Liver (tissue), 9 donors: ENCODE results near the gene CACNA1A. TPM values are rescaled to one million over a fixed set of nuclear protein-coding genes. Genes with fewer than 3 reads are reported as not detected.

ENCODE experiments used
- DNase-seq: peaks from one replicate; pipeline ENCODE4 v3.0.0-alpha.2; 2017; ENCODE audit warnings: low spot score
- H3K27ac ChIP-seq, 2 donors: one replicate each; pipeline ENCODE4 v1.7.0; 2013; ENCODE audit warnings: inconsistent platforms in 2 of 2, low read length in 2 of 2, control low read depth in 1 of 2, low read depth in 1 of 2, mild to moderate bottlenecking in 1 of 2
- H3K27me3 ChIP-seq, 4 donors: one replicate each; pipeline versions ENCODE4 v1.6.1 to v1.7.0; 2013; ENCODE audit warnings: low read length in 3 of 4, inconsistent platforms in 1 of 4, mild to moderate bottlenecking in 1 of 4, moderate library complexity in 1 of 4; ENCODE audit not compliant: control insufficient read depth in 4 of 4, insufficient read depth in 4 of 4
- H3K36me3 ChIP-seq, 4 donors: one replicate each; pipeline versions ENCODE4 v1.6.1 to v1.7.0; 2013; ENCODE audit warnings: low read length in 3 of 4, mild to moderate bottlenecking in 3 of 4, low read depth in 1 of 4, moderate library complexity in 1 of 4; ENCODE audit not compliant: control insufficient read depth in 4 of 4, insufficient read depth in 3 of 4
- H3K4me1 ChIP-seq, 4 donors: one replicate each; pipeline versions ENCODE4 v1.6.1 to v1.7.0; 2013; ENCODE audit warnings: low read length in 3 of 4, mild to moderate bottlenecking in 3 of 4, moderate library complexity in 1 of 4; ENCODE audit not compliant: control insufficient read depth in 4 of 4, insufficient read depth in 4 of 4
- H3K4me3 ChIP-seq, 3 donors: one replicate each; pipeline versions ENCODE4 v1.6.1 to v1.7.0; 2013; ENCODE audit warnings: low read length in 3 of 3, control low read depth in 1 of 3, low read depth in 1 of 3, mild to moderate bottlenecking in 1 of 3
- H3K9ac ChIP-seq, 2 donors: one replicate each; pipeline ENCODE4 v1.7.0; 2013; ENCODE audit warnings: low read length in 2 of 2, mild to moderate bottlenecking in 2 of 2, moderate library complexity in 2 of 2, control low read depth in 1 of 2, low read depth in 1 of 2
- H3K9me3 ChIP-seq, 4 donors: one replicate each; pipeline versions ENCODE4 v1.6.1 to v1.7.0; 2013; ENCODE audit warnings: low read length in 3 of 4; ENCODE audit not compliant: control insufficient read depth in 4 of 4
- ATF3 ChIP-seq: IDR thresholded peaks from 2 replicates; pipeline ENCODE4 v1.6.1; 2016; ENCODE audit warnings: antibody characterized with exemption
- EGR1 ChIP-seq, 2 donors: IDR thresholded peaks; 2 replicates each; pipeline ENCODE4 v1.6.1; 2016 to 2018; ENCODE audit warnings: antibody characterized with exemption in 2 of 2, low read depth in 2 of 2
- FOXA1 ChIP-seq: IDR thresholded peaks from 2 replicates; pipeline ENCODE4 v1.6.1; 2016; ENCODE audit warnings: antibody characterized with exemption
- FOXA2 ChIP-seq: IDR thresholded peaks from 2 replicates; pipeline ENCODE4 v1.6.1; 2016; ENCODE audit warnings: antibody characterized with exemption
- GABPA ChIP-seq, 2 donors: IDR thresholded peaks in 1 of 2; conservative IDR thresholded peaks in 1 of 2; 2 replicates each; pipeline ENCODE4 v1.6.1; 2016; ENCODE audit warnings: antibody characterized with exemption in 2 of 2, mild to moderate bottlenecking in 1 of 2, moderate library complexity in 1 of 2
- HNF4A ChIP-seq, 2 donors: conservative IDR thresholded peaks; 2 replicates each; pipeline ENCODE4 v1.6.1; 2016; ENCODE audit warnings: antibody characterized with exemption in 2 of 2, mild to moderate bottlenecking in 2 of 2
- HNF4G ChIP-seq: IDR thresholded peaks from 2 replicates; pipeline ENCODE4 v1.6.1; 2016; ENCODE audit warnings: antibody characterized with exemption
- MAX ChIP-seq: IDR thresholded peaks from 2 replicates; pipeline ENCODE4 v1.6.1; 2016; ENCODE audit warnings: antibody characterized with exemption
- NR2F2 ChIP-seq: IDR thresholded peaks from 2 replicates; pipeline ENCODE4 v1.6.1; 2016; ENCODE audit warnings: antibody characterized with exemption
- RAD21 ChIP-seq, 2 donors: IDR thresholded peaks; 2 replicates each; pipeline ENCODE4 v1.6.1; 2016; ENCODE audit warnings: antibody characterized with exemption in 2 of 2, mild to moderate bottlenecking in 2 of 2
- RXRA ChIP-seq, 2 donors: IDR thresholded peaks; 2 replicates each; pipeline ENCODE4 v1.6.1; 2017 to 2018; ENCODE audit warnings: antibody characterized with exemption in 2 of 2, mild to moderate bottlenecking in 1 of 2
- SP1 ChIP-seq: IDR thresholded peaks from 2 replicates; pipeline ENCODE4 v1.6.1; 2018; ENCODE audit warnings: antibody characterized with exemption, mild to moderate bottlenecking
- YY1 ChIP-seq: IDR thresholded peaks from 2 replicates; pipeline ENCODE4 v1.6.1; 2016; ENCODE audit warnings: antibody characterized with exemption, mild to moderate bottlenecking
- WGBS: extraction: QIAGEN DNeasy Blood & Tissue Kit; methylation state at CpG from one replicate; pipeline ENCODE4 v1.1.7; 2013; 5-methylcytosine and 5-hydroxymethylcytosine counted together
- polyA plus RNA-seq, 2 donors: library from polyadenylated mRNA; stranded (reverse) in 1 of 2; unstranded in 1 of 2; fragments of 200-250 nt in 1 of 2; fragments of >200 nt in 1 of 2; fragmentation: Nextera tagmentation in 1 of 2; extraction: Ambion mirVana in 1 of 2; gene quantifications; one replicate each; pipeline versions ENCODE4 v1.2.1 to v1.2.3, GENCODE V29; 2013 to 2015
- total RNA-seq, 2 donors: library from RNA; depleted of rRNA; stranded (reverse); fragments of >200 nt; gene quantifications; one replicate each; pipeline ENCODE4 v1.2.3, GENCODE V29; 2014
- TF ChIP-seq, protein P1 (sequence below): IDR thresholded peaks from 2 replicates; pipeline ENCODE4 v1.6.1; 2016; ENCODE audit warnings: antibody characterized with exemption
- TF ChIP-seq, protein P2 (sequence below): IDR thresholded peaks from 2 replicates; pipeline ENCODE4 v1.6.1; 2016; ENCODE audit warnings: antibody characterized with exemption, mild to moderate bottlenecking
- TF ChIP-seq, protein P3 (sequence below): fragments of 150-350 bp; IDR thresholded peaks from 2 replicates; pipeline ENCODE4 v1.5.1; 2017; ENCODE audit warnings: improper control_type of control experiment, low read depth, low read length; ENCODE audit not compliant: missing input control
- donor health status: healthy.
- donor health status: healthy.
- donor health status: healthy.
- donor health status: healthy.
- donor health status: healthy.

CACNA1A gene
- total and polyA plus RNA-seq, 4 donors: 0.09 to 0.17 (median 0.17) TPM; not detected in 1

DNA sequence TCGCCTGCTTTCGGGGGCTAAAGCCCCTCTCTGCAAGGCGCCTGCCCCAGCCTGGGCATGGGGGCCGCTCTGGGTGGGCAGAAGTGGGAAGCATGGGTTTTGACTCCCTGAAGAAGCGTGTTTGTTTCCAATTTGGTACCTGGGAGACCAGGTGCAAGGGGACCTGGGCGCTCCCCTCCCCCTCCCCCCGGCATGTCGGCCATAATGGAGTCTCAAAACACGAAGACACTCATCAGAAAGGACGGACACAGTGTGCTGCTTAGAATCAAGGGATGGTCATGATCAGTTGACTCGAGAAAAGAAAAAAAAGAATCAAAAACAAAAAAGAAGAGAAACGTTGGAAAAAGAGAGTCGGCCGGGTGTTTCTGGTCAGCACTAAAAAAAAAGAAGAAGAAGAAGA lies 279.3 kb downstream of the CACNA1A start (continued):
- TF ChIP-seq GABPA (IDR thresholded peaks at IDR 0.05 in 1 of 2, conservative IDR thresholded peaks at IDR 0.05 in 1 of 2) (no peak), RXRA (IDR thresholded peaks at IDR 0.05) (no peak), FOXA2 (no peak)
- TF ChIP-seq, protein P1, sequence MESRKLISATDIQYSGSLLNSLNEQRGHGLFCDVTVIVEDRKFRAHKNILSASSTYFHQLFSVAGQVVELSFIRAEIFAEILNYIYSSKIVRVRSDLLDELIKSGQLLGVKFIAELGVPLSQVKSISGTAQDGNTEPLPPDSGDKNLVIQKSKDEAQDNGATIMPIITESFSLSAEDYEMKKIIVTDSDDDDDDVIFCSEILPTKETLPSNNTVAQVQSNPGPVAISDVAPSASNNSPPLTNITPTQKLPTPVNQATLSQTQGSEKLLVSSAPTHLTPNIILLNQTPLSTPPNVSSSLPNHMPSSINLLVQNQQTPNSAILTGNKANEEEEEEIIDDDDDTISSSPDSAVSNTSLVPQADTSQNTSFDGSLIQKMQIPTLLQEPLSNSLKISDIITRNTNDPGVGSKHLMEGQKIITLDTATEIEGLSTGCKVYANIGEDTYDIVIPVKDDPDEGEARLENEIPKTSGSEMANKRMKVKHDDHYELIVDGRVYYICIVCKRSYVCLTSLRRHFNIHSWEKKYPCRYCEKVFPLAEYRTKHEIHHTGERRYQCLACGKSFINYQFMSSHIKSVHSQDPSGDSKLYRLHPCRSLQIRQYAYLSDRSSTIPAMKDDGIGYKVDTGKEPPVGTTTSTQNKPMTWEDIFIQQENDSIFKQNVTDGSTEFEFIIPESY: no peak

GRCh38 chr19:13225973-13226865 lies 280.1 kb downstream of the CACNA1A start:
- Histone ChIP-seq H3K9ac (no peak overlapping the region), H3K27ac (no peak overlapping the region), H3K9me3 (no peaks in the 10 kb centered on the region), H3K4me1 (no peaks in the 10 kb centered on the region), H3K27me3 (no peaks in the 10 kb centered on the region), H3K36me3 (no peaks in the 10 kb centered on the region), H3K4me3 (no peak overlapping the region)
- TF ChIP-seq YY1 (no peak), SP1 (no peak), NR2F2 (no peak), RXRA (IDR thresholded peaks at IDR 0.05) (no peak), FOXA1 (no peak)
- TF ChIP-seq, protein P1: no peak
- 81% methylated on average over 26 of the region's 26 CpGs for WGBS
- no peak for DNase-seq

GRCh38 chr19:13225085-13225484 lies 281.2 kb downstream of the CACNA1A start:
- Histone ChIP-seq H3K36me3 (no peaks in the 10 kb centered on the region), H3K27me3 (no peaks in the 10 kb centered on the region), H3K27ac (no peak overlapping the region), H3K9me3 (peaks cover 0 to 2% (median 0%) of the 10 kb centered on the region in 4 donors), H3K4me1 (no peaks in the 10 kb centered on the region), H3K9ac (no peak overlapping the region), H3K4me3 (no peak overlapping the region)
- 74% methylated on average over 9 of the region's 9 CpGs for WGBS
- DNase-seq: no peak
- TF ChIP-seq HNF4G (no peak), EGR1 (IDR thresholded peaks at IDR 0.05; ENCODE audit: low read depth in 2 of 2) (no peak), RAD21 (IDR thresholded peaks at IDR 0.05) (no peak), HNF4A (conservative IDR thresholded peaks at IDR 0.05) (no peak), RXRA (IDR thresholded peaks at IDR 0.05) (no peak), FOXA2 (no peak), MAX (no peak), ATF3 (no peak), SP1 (no peak), YY1 (no peak), FOXA1 (no peak), NR2F2 (no peak)
- TF ChIP-seq, protein P1: no peak
- TF ChIP-seq, protein P2, sequence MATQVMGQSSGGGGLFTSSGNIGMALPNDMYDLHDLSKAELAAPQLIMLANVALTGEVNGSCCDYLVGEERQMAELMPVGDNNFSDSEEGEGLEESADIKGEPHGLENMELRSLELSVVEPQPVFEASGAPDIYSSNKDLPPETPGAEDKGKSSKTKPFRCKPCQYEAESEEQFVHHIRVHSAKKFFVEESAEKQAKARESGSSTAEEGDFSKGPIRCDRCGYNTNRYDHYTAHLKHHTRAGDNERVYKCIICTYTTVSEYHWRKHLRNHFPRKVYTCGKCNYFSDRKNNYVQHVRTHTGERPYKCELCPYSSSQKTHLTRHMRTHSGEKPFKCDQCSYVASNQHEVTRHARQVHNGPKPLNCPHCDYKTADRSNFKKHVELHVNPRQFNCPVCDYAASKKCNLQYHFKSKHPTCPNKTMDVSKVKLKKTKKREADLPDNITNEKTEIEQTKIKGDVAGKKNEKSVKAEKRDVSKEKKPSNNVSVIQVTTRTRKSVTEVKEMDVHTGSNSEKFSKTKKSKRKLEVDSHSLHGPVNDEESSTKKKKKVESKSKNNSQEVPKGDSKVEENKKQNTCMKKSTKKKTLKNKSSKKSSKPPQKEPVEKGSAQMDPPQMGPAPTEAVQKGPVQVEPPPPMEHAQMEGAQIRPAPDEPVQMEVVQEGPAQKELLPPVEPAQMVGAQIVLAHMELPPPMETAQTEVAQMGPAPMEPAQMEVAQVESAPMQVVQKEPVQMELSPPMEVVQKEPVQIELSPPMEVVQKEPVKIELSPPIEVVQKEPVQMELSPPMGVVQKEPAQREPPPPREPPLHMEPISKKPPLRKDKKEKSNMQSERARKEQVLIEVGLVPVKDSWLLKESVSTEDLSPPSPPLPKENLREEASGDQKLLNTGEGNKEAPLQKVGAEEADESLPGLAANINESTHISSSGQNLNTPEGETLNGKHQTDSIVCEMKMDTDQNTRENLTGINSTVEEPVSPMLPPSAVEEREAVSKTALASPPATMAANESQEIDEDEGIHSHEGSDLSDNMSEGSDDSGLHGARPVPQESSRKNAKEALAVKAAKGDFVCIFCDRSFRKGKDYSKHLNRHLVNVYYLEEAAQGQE: no peak
- TF ChIP-seq, protein P3, sequence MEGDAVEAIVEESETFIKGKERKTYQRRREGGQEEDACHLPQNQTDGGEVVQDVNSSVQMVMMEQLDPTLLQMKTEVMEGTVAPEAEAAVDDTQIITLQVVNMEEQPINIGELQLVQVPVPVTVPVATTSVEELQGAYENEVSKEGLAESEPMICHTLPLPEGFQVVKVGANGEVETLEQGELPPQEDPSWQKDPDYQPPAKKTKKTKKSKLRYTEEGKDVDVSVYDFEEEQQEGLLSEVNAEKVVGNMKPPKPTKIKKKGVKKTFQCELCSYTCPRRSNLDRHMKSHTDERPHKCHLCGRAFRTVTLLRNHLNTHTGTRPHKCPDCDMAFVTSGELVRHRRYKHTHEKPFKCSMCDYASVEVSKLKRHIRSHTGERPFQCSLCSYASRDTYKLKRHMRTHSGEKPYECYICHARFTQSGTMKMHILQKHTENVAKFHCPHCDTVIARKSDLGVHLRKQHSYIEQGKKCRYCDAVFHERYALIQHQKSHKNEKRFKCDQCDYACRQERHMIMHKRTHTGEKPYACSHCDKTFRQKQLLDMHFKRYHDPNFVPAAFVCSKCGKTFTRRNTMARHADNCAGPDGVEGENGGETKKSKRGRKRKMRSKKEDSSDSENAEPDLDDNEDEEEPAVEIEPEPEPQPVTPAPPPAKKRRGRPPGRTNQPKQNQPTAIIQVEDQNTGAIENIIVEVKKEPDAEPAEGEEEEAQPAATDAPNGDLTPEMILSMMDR: no peak
